Hematopoietic multipotent progenitor cell treated with erythropoietin and hydrocortisone succinate and interleukin-3 and kit ligand, for 15 days (in vitro differentiated cells): Measurements from ENCODE around the gene ZSCAN5A.
A peak's percentile ranks its signal among the peaks of the same experiment; 100 is the strongest.
"Not testable (repeated sequence)": the region's sequence is repeated elsewhere in the genome, so short reads cannot be mapped to it uniquely, and the experiment has no call there.

Experiments used
- DNase-seq: peaks from one replicate; pipeline ENCODE4 v3.0.0-alpha.2; 2015; ENCODE audit warnings: low spot score

ZSCAN5A gene

GRCh38 chr19:56315077-56315828 lies 614 bp upstream of the ZSCAN5A start:
- DNase-seq, result peak; percentile 98

- DNase-seq, result no peak
These were observed 640 bp downstream of the ZSCAN5A start for GRCh38 chr19:56314018-56314380.

- DNase-seq, result no peak
These were observed 1.6 kb downstream of the ZSCAN5A start for GRCh38 chr19:56312787-56313657.

GRCh38 chr19:56312342-56312741 lies 2.3 kb downstream of the ZSCAN5A start:
- DNase-seq, result no peak

- DNase-seq, result no peak
These were observed 4.2 kb downstream of the ZSCAN5A start for GRCh38 chr19:56310462-56310861.

GRCh38 chr19:56309511-56310185 lies 5.0 kb downstream of the ZSCAN5A start:
- peak; percentile 78 for DNase-seq

GRCh38 chr19:56308792-56309191 lies 5.8 kb downstream of the ZSCAN5A start:
- no peak for DNase-seq

- DNase-seq, result not testable (repeated sequence)
These were observed 7.6 kb downstream of the ZSCAN5A start for GRCh38 chr19:56307062-56307461.

GRCh38 chr19:56306016-56306415 lies 8.6 kb downstream of the ZSCAN5A start:
- DNase-seq, result no peak

GRCh38 chr19:56304243-56304642 lies 10.4 kb downstream of the ZSCAN5A start:
- no peak for DNase-seq

- no peak for DNase-seq
These were observed 12.6 kb downstream of the ZSCAN5A start for GRCh38 chr19:56301886-56302620.

GRCh38 chr19:56301155-56301554 lies 13.5 kb downstream of the ZSCAN5A start:
- DNase-seq, result peak; percentile 36

GRCh38 chr19:56299688-56300087 lies 15.0 kb downstream of the ZSCAN5A start:
- DNase-seq, result no peak

- no peak for DNase-seq
These were observed 17.6 kb downstream of the ZSCAN5A start for GRCh38 chr19:56297010-56297409.

- no peak for DNase-seq
These were observed 18.8 kb downstream of the ZSCAN5A start for GRCh38 chr19:56295531-56296455.

GRCh38 chr19:56294549-56294948 lies 20.1 kb downstream of the ZSCAN5A start:
- DNase-seq, result no peak

GRCh38 chr19:56291867-56292266 lies 22.8 kb downstream of the ZSCAN5A start:
- DNase-seq, result no peak

- DNase-seq, result no peak
These were observed 24.5 kb downstream of the ZSCAN5A start for GRCh38 chr19:56290104-56290503.

- DNase-seq, result no peak
These were observed 29.9 kb downstream of the ZSCAN5A start for GRCh38 chr19:56284746-56285145.

- DNase-seq, result no peak
These were observed 31.8 kb downstream of the ZSCAN5A start for GRCh38 chr19:56282809-56283208.

GRCh38 chr19:56273563-56274117 lies 41.0 kb downstream of the ZSCAN5A start:
- DNase-seq, result no peak
